ENCODE measurements around the gene LST1.

Gene LST1

GRCh38 chr6:31578184-31579118 is 7.6 kb upstream of the LST1 start:
- Histone ChIP-seq H3F3A (ENCODE audit: insufficient read depth) (peaks cover 90% of the 10 kb centered on the region), H3K27ac (ENCODE audit: low read depth, low read length) (peak overlapping the region; percentile 92), H3K27me3 (ENCODE audit: low read length) (no peaks in the 10 kb centered on the region), H3K36me3 (ENCODE audit: low read length) (peaks cover 3% of the 10 kb centered on the region; the same call in 1 of the 2 replicates), H3K4me2 (ENCODE audit: low read depth, low read length, poor library complexity, severe bottlenecking) (peak overlapping the region; percentile 86), H3K9ac (ENCODE audit: low read length) (no peak overlapping the region; the same call in 1 of the 2 replicates), H3K9me3 (ENCODE audit: insufficient read depth, low read length) (no peaks in the 10 kb centered on the region), H3K79me2 (ENCODE audit: insufficient read depth, low read length) (peaks cover 43% of the 10 kb centered on the region), H4K20me1 (ENCODE audit: low read depth, low read length) (no peaks in the 10 kb centered on the region), H2AFZ (ENCODE audit: low read depth, low read length, severe bottlenecking) (no peak overlapping the region), H3K4me3 (ENCODE audit: insufficient read depth, low read length, poor library complexity, severe bottlenecking) (no peak overlapping the region), H3K9me2 (replicated peaks; ENCODE audit: insufficient read depth, low read length) (no peaks in the 10 kb centered on the region)
- TF ChIP-seq CTCF (IDR thresholded peaks at IDR 0.05; ENCODE audit: insufficient read depth, low read length, poor library complexity, severe bottlenecking) = no peak
- TF ChIP-seq EZH2phosphoT487 (conservative IDR thresholded peaks at IDR 0.05; ENCODE audit: low read length) = no peak

GRCh38 chr6:31579119-31579505 is 7.0 kb upstream of the LST1 start:
- H3K4me3 ChIP-seq (ENCODE audit: insufficient read depth, low read length, poor library complexity, severe bottlenecking) = no peak overlapping the region
- H3F3A ChIP-seq (ENCODE audit: insufficient read depth) = peaks cover 89% of the 10 kb centered on the region
- H3K27ac ChIP-seq (ENCODE audit: low read depth, low read length) = peak overlapping the region; percentile 92
- H3K9me3 ChIP-seq (ENCODE audit: insufficient read depth, low read length) = no peaks in the 10 kb centered on the region
- H3K9ac ChIP-seq (ENCODE audit: low read length) = no peak overlapping the region
- H3K27me3 ChIP-seq (ENCODE audit: low read length) = no peaks in the 10 kb centered on the region
- no peaks in the 10 kb centered on the region for H3K9me2 ChIP-seq (replicated peaks; ENCODE audit: insufficient read depth, low read length)
- peaks cover 3% of the 10 kb centered on the region; the same call in 1 of the 2 replicates for H3K36me3 ChIP-seq (ENCODE audit: low read length)
- peak overlapping the region; percentile 86 for H3K4me2 ChIP-seq (ENCODE audit: low read depth, low read length, poor library complexity, severe bottlenecking)
- H3K79me2 ChIP-seq (ENCODE audit: insufficient read depth, low read length) = peaks cover 43% of the 10 kb centered on the region
- TF ChIP-seq CTCF (IDR thresholded peaks at IDR 0.05; ENCODE audit: insufficient read depth, low read length, poor library complexity, severe bottlenecking) (no peak), EZH2phosphoT487 (conservative IDR thresholded peaks at IDR 0.05; ENCODE audit: low read length) (no peak)
- H4K20me1 ChIP-seq (ENCODE audit: low read depth, low read length) = no peaks in the 10 kb centered on the region
- H2AFZ ChIP-seq (ENCODE audit: low read depth, low read length, severe bottlenecking) = no peak overlapping the region

- H3K9me3 ChIP-seq (ENCODE audit: insufficient read depth, low read length) = no peaks in the 10 kb centered on the region
- TF ChIP-seq EZH2phosphoT487 (conservative IDR thresholded peaks at IDR 0.05; ENCODE audit: low read length) (no peak), CTCF (IDR thresholded peaks at IDR 0.05; ENCODE audit: insufficient read depth, low read length, poor library complexity, severe bottlenecking) (no peak)
- peak overlapping the region; percentile 86 for H3K4me2 ChIP-seq (ENCODE audit: low read depth, low read length, poor library complexity, severe bottlenecking)
- H3K9me2 ChIP-seq (replicated peaks; ENCODE audit: insufficient read depth, low read length) = no peaks in the 10 kb centered on the region
- H2AFZ ChIP-seq (ENCODE audit: low read depth, low read length, severe bottlenecking) = no peak overlapping the region
- H3K27me3 ChIP-seq (ENCODE audit: low read length) = no peaks in the 10 kb centered on the region
- peak overlapping the region; percentile 92 for H3K27ac ChIP-seq (ENCODE audit: low read depth, low read length)
- H3K36me3 ChIP-seq (ENCODE audit: low read length) = peaks cover 3% of the 10 kb centered on the region; the same call in 1 of the 2 replicates
- H4K20me1 ChIP-seq (ENCODE audit: low read depth, low read length) = no peaks in the 10 kb centered on the region
- H3K9ac ChIP-seq (ENCODE audit: low read length) = peak overlapping the region; percentile 87
- H3K4me3 ChIP-seq (ENCODE audit: insufficient read depth, low read length, poor library complexity, severe bottlenecking) = peak overlapping the region; percentile 86
- H3K79me2 ChIP-seq (ENCODE audit: insufficient read depth, low read length) = peaks cover 43% of the 10 kb centered on the region
- peaks cover 87% of the 10 kb centered on the region for H3F3A ChIP-seq (ENCODE audit: insufficient read depth)
Measured at GRCh38 chr6:31579546-31580437, 6.3 kb upstream of the LST1 start.
